ENCODE data around the gene KIAA1614.

GRCh38 chr1:180927841-180928240 is 15.1 kb downstream of the KIAA1614 start:
- no peak for TF ChIP-seq CTCF (IDR thresholded peaks at IDR 0.05; ENCODE audit: low read length)
- no peak for TF ChIP-seq EZH2phosphoT487 (IDR thresholded peaks at IDR 0.05; ENCODE audit: low read length)
- no peak for TF ChIP-seq EZH2 (optimal IDR thresholded peaks at IDR 0.05; ENCODE audit: low read depth, low read length)

All from MM.1S (cell line).